Measurements from ENCODE around the gene STMN3. TPM values are rescaled to one million over a fixed set of nuclear protein-coding genes. Genes with fewer than 3 reads are reported as not detected.

The STMN3 gene
- total RNA-seq, 1 experiment from 2014 or later = 42.7 TPM

- Histone ChIP-seq H3K4me3 (ENCODE audit: low read depth in 2 of 2, low read length in 2 of 2) (no peak overlapping the region), H3K4me1 (ENCODE audit: control insufficient read depth, insufficient read depth, low read length) (peaks cover 2% of the 10 kb centered on the region; the same call in 1 of the 2 replicates), H3K36me3 (ENCODE audit: control insufficient read depth, insufficient read depth, low read length) (no peaks in the 10 kb centered on the region), H3K9me3 (ENCODE audit: control insufficient read depth, insufficient read depth, low read depth, low read length) (no peaks in the 10 kb centered on the region), H3K27me3 (ENCODE audit: control insufficient read depth, insufficient read depth, low read length) (no peaks in the 10 kb centered on the region), H3K27ac (ENCODE audit: low read length) (no peak overlapping the region)
- TF ChIP-seq TCF7L2 (IDR thresholded peaks at IDR 0.05; ENCODE audit: low read depth, low read length) = no peak
- TF ChIP-seq POLR2AphosphoS5 (IDR thresholded peaks at IDR 0.05; ENCODE audit: low read depth, low read length) = no peak
- no peak for TF ChIP-seq CTCF (IDR thresholded peaks at IDR 0.05)
- no peak for TF ChIP-seq SIN3A (IDR thresholded peaks at IDR 0.05; ENCODE audit: borderline replicate concordance, insufficient read depth, low read depth, low read length)
- TF ChIP-seq REST (IDR thresholded peaks at IDR 0.05; ENCODE audit: insufficient read depth in 1 of 2, low read depth in 2 of 2, low read length in 1 of 2) = no peak
- BruUV-seq (replicated peaks) = no TSS peak
- ATAC-seq (no peak), DNase-seq (ENCODE audit: low read depth, low spot score) (no peak)
- in situ Hi-C loops (cut with HindIII; ENCODE audit: low pct_unique_long_range_greater_than_20kb, low sequenced_read_pairs) = no loop called here
- POLR2A ChIA-PET = interaction anchor here (0.7 kb wide), 1 partner anchor 48 kb away, joined by 5 read pairs; the partner anchor contains the start of gene TNFRSF6B
- intact Hi-C loops (cut with micrococcal nuclease; ENCODE audit: unreplicated experiment) = no loop called here
- CTCF ChIA-PET = no interaction called here
These were observed 5.0 kb downstream of the STMN3 start for GRCh38 chr20:63648190-63648589.

- CTCF ChIA-PET = no interaction called here
- no peaks in the 10 kb centered on the region for H3K9me3 ChIP-seq (ENCODE audit: control insufficient read depth, insufficient read depth, low read depth, low read length)
- intact Hi-C loops (cut with micrococcal nuclease; ENCODE audit: unreplicated experiment) (no loop called here), in situ Hi-C loops (cut with HindIII; ENCODE audit: low pct_unique_long_range_greater_than_20kb, low sequenced_read_pairs) (no loop called here)
- ATAC-seq = no peak
- peaks cover 6% of the 10 kb centered on the region for H3K4me1 ChIP-seq (ENCODE audit: control insufficient read depth, insufficient read depth, low read length)
- BruUV-seq (replicated peaks) = no TSS peak
- TF ChIP-seq REST (IDR thresholded peaks at IDR 0.05; ENCODE audit: insufficient read depth in 1 of 2, low read depth in 2 of 2, low read length in 1 of 2) (peak in 1 of 2 experiments; percentile 88; a peak in 3 of 4 replicates), SIN3A (IDR thresholded peaks at IDR 0.05; ENCODE audit: borderline replicate concordance, insufficient read depth, low read depth, low read length) (no peak), TCF7L2 (IDR thresholded peaks at IDR 0.05; ENCODE audit: low read depth, low read length) (no peak), POLR2AphosphoS5 (IDR thresholded peaks at IDR 0.05; ENCODE audit: low read depth, low read length) (no peak), CTCF (IDR thresholded peaks at IDR 0.05) (no peak)
- DNase-seq (ENCODE audit: low read depth, low spot score) = no peak
- no peaks in the 10 kb centered on the region for H3K36me3 ChIP-seq (ENCODE audit: control insufficient read depth, insufficient read depth, low read length)
- no peak overlapping the region for H3K4me3 ChIP-seq (ENCODE audit: low read depth in 2 of 2, low read length in 2 of 2)
- POLR2A ChIA-PET = no interaction called here
- no peak overlapping the region for H3K27ac ChIP-seq (ENCODE audit: low read length)
- H3K27me3 ChIP-seq (ENCODE audit: control insufficient read depth, insufficient read depth, low read length) = no peaks in the 10 kb centered on the region
These were observed 8.0 kb downstream of the STMN3 start for GRCh38 chr20:63645218-63645617.
